Activated T-helper 2 cell treated with anti-CD3 and anti-CD28 coated beads, Interferon-gamma antibody, Interleukin-2, Interleukin-4, amounts not matched to agents 10 μg/mL and 5 μg/mL and 100 μg/mL, durations not matched to agents 14 hours and 24 hours and 36 hours (primary cell): ENCODE measurements around the gene CCSER2. TPM values are rescaled to one million over a fixed set of nuclear protein-coding genes. Genes with fewer than 3 reads are reported as not detected.
A peak's percentile ranks its signal among the peaks of the same experiment; 100 is the strongest.
"Not testable (repeated sequence)": the region's sequence is repeated elsewhere in the genome, so short reads cannot be mapped to it uniquely, and the experiment has no call there.

Experiments used
- DNase-seq: peaks from one replicate; pipeline ENCODE4 v3.0.0; 2021; ENCODE audit warnings: low spot score
- H3K27ac Mint-ChIP-seq: one replicate; pipeline ENCODE4 v1.8.0; 2021; ENCODE audit warnings: mixed read lengths
- H3K27me3 Mint-ChIP-seq: one replicate; pipeline ENCODE4 v1.8.0; 2021; ENCODE audit warnings: low read depth, mixed read lengths
- H3K36me3 Mint-ChIP-seq: one replicate; pipeline ENCODE4 v1.8.0; 2021; ENCODE audit warnings: low read depth, mixed read lengths
- H3K4me1 Mint-ChIP-seq: one replicate; pipeline ENCODE4 v1.8.0; 2021; ENCODE audit warnings: low read depth, mixed read lengths
- H3K4me3 Mint-ChIP-seq: one replicate; pipeline ENCODE4 v1.8.0; 2021; ENCODE audit warnings: low read depth, mild to moderate bottlenecking, moderate library complexity, mixed read lengths
- H3K9me3 Mint-ChIP-seq: one replicate; pipeline ENCODE4 v1.8.0; 2021; ENCODE audit warnings: mixed read lengths
- intact Hi-C: fragments of 100-400 bp; cut with micrococcal nuclease; formaldehyde crosslinking; loops from one replicate; pipeline ENCODE4 v1.15.1; 2023
- total RNA-seq: library from RNA; stranded (reverse); gene quantifications from 2 replicates; pipeline ENCODE4 v1.2.3, GENCODE V29; 2022

The CCSER2 gene
- total RNA-seq, 1 donor from 2014 or later: 41.4 TPM

GRCh38 chr10:84525120-84525806 lies 196.9 kb downstream of the CCSER2 start:
- H3K36me3 Mint-ChIP-seq: no peaks in the 10 kb centered on the region
- no peak overlapping the region for H3K27ac Mint-ChIP-seq
- no peak overlapping the region for H3K4me3 Mint-ChIP-seq

DNA sequence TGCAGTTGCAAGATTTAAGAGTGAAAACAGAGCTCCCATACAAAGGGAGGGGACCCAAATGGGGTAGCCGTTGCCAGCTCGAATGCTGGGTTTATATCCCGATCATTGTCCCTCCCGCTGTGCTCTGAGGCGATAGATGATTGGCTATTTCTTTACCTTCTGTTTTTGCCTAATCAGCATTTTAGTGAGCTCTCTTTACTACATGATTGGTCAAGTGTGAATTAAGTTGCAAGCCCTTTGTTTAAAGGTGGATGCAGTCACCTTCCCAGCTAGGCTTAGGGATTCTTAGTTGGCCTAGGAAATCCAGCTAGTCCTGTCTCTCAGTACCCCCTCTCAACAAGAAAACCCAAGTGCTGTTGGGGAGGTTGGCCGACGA lies 197.4 kb downstream of the CCSER2 start:
- H3K36me3 Mint-ChIP-seq, H3K4me1 Mint-ChIP-seq, H3K27ac Mint-ChIP-seq, H3K27me3 Mint-ChIP-seq, DNase-seq, H3K4me3 Mint-ChIP-seq, intact Hi-C loops: not testable (repeated sequence)
- H3K9me3 Mint-ChIP-seq: peaks cover 19% of the 10 kb centered on the region

More at GRCh38 chr10:84525120-84525806, 196.9 kb downstream of the CCSER2 start:
- peaks cover 3% of the 10 kb centered on the region for H3K27me3 Mint-ChIP-seq
- H3K9me3 Mint-ChIP-seq: peaks cover 19% of the 10 kb centered on the region
- intact Hi-C loops: no loop called here
- DNase-seq: no peak
- no peaks in the 10 kb centered on the region for H3K4me1 Mint-ChIP-seq

GRCh38 chr10:84527386-84527785 lies 199.0 kb downstream of the CCSER2 start:
- H3K4me1 Mint-ChIP-seq, H3K27me3 Mint-ChIP-seq, H3K27ac Mint-ChIP-seq, H3K4me3 Mint-ChIP-seq, H3K36me3 Mint-ChIP-seq, intact Hi-C loops, DNase-seq: not testable (repeated sequence)
- H3K9me3 Mint-ChIP-seq: peaks cover 19% of the 10 kb centered on the region

- H3K36me3 Mint-ChIP-seq, H3K4me1 Mint-ChIP-seq, H3K27me3 Mint-ChIP-seq, intact Hi-C loops, DNase-seq, H3K4me3 Mint-ChIP-seq, H3K27ac Mint-ChIP-seq: not testable (repeated sequence)
- peaks cover 19% of the 10 kb centered on the region for H3K9me3 Mint-ChIP-seq
Measured at GRCh38 chr10:84528526-84528925, 200.1 kb downstream of the CCSER2 start.

- Mint-ChIP-seq H3K4me1 (peaks cover 12% of the 10 kb centered on the region), H3K27me3 (peaks cover 4% of the 10 kb centered on the region), H3K4me3 (no peak overlapping the region), H3K27ac (no peak overlapping the region), H3K9me3 (peaks cover 11% of the 10 kb centered on the region), H3K36me3 (no peaks in the 10 kb centered on the region)
- DNase-seq: no peak
- intact Hi-C loops: no loop called here
Measured at GRCh38 chr10:84530724-84531325, 202.4 kb downstream of the CCSER2 start.

GRCh38 chr10:84531396-84531795 lies 203.0 kb downstream of the CCSER2 start:
- peaks cover 4% of the 10 kb centered on the region for H3K27me3 Mint-ChIP-seq
- intact Hi-C loops: no loop called here
- no peak overlapping the region for H3K4me3 Mint-ChIP-seq
- peaks cover 5% of the 10 kb centered on the region for H3K9me3 Mint-ChIP-seq
- no peak overlapping the region for H3K27ac Mint-ChIP-seq
- H3K36me3 Mint-ChIP-seq: no peaks in the 10 kb centered on the region
- H3K4me1 Mint-ChIP-seq: peaks cover 12% of the 10 kb centered on the region
- DNase-seq: no peak

GRCh38 chr10:84534168-84534567 lies 205.8 kb downstream of the CCSER2 start:
- H3K27me3 Mint-ChIP-seq: peaks cover 4% of the 10 kb centered on the region
- H3K4me3 Mint-ChIP-seq: no peak overlapping the region
- peaks cover 15% of the 10 kb centered on the region for H3K4me1 Mint-ChIP-seq
- H3K9me3 Mint-ChIP-seq: no peaks in the 10 kb centered on the region
- H3K36me3 Mint-ChIP-seq: no peaks in the 10 kb centered on the region
- no peak overlapping the region for H3K27ac Mint-ChIP-seq
- intact Hi-C loops: no loop called here
- DNase-seq: no peak

DNA sequence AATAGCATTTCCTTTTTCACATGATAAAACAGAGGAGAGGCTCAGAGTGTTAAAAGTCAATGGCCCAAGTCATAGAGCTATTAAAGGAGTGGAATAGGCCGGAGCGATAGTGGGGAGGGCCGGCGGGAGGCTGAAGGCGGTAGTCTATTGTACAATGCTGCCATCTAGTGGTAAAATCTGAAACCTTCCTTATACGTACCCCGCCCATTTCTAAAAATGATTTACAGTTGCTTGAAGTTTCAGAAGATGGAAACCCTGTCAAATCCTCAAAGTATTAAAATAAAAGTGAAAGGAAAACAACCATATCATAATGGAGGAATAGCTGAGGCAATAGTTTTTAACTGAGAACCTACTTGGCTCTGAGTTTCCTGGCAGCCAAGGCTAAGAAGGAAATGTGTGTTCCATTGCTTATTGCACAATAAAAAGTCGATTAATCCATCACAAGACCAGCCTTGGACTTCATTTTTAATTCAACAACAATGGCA lies 209.1 kb downstream of the CCSER2 start:
- H3K4me3 Mint-ChIP-seq: no peak overlapping the region
- no peak for DNase-seq
- intact Hi-C loops: loop anchor here (1.0 to 2.0 kb wide), 4 partner anchors 107 to 273 kb away; no protein-coding TSS in a partner anchor
- H3K27ac Mint-ChIP-seq: no peak overlapping the region
- no peaks in the 10 kb centered on the region for H3K36me3 Mint-ChIP-seq
- no peaks in the 10 kb centered on the region for H3K9me3 Mint-ChIP-seq
- peaks cover 15% of the 10 kb centered on the region for H3K27me3 Mint-ChIP-seq
- peaks cover 19% of the 10 kb centered on the region for H3K4me1 Mint-ChIP-seq

DNA sequence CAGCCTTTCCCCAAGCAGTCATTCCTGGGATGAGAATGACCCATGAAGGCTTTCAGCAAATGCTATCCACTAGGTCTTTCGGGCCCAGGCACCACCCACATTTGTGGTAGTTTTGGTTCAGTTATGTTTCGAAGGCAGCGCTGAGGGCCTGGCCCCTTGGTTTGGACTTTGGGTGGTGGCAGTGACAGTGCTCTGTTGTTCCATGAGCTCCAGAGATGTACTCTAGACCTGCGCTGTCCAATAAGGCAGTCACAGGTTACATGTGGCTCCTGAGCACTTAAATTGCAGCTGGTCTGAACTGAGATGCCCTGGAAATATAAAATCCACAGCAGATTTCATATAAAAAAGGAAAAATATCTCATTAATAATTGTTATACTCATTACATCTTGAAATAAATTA lies 209.6 kb downstream of the CCSER2 start:
- no peak overlapping the region for H3K27ac Mint-ChIP-seq
- peaks cover 15% of the 10 kb centered on the region for H3K27me3 Mint-ChIP-seq
- H3K9me3 Mint-ChIP-seq: no peaks in the 10 kb centered on the region
- intact Hi-C loops: no loop called here
- H3K36me3 Mint-ChIP-seq: no peaks in the 10 kb centered on the region
- H3K4me3 Mint-ChIP-seq: no peak overlapping the region
- peaks cover 19% of the 10 kb centered on the region for H3K4me1 Mint-ChIP-seq
- DNase-seq: no peak

DNA sequence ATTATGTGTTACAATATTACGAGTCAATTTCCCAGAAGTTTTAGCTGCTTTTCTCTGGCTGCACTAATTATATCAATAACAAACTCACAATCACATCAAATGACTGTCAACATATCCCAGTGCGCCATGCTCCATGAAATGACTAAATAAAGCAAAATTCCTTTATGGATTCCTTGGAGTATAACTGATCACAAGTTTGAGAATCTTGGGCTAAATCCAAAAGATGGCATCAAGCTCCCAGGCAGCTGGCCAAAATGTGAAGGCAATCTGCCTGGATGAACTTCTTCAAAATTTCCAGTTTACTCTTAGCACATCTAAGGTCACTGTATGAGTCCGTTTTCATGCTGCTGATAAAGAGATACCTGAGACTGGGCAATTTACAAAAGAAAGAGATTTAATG lies 210.8 kb downstream of the CCSER2 start:
- Mint-ChIP-seq H3K36me3 (no peaks in the 10 kb centered on the region), H3K27me3 (peaks cover 14% of the 10 kb centered on the region), H3K9me3 (no peaks in the 10 kb centered on the region), H3K27ac (no peak overlapping the region), H3K4me3 (no peak overlapping the region), H3K4me1 (peaks cover 19% of the 10 kb centered on the region)
- intact Hi-C loops: no loop called here
- DNase-seq: no peak

- DNase-seq: no peak
- H3K4me1 Mint-ChIP-seq: peaks cover 12% of the 10 kb centered on the region
- no peaks in the 10 kb centered on the region for H3K9me3 Mint-ChIP-seq
- H3K27ac Mint-ChIP-seq: no peak overlapping the region
- intact Hi-C loops: loop anchor here (2.0 to 10.0 kb wide), 2 partner anchors 177 to 1835 kb away; no protein-coding TSS in a partner anchor
- H3K36me3 Mint-ChIP-seq: no peaks in the 10 kb centered on the region
- H3K4me3 Mint-ChIP-seq: peak overlapping the region; percentile 4
- H3K27me3 Mint-ChIP-seq: peaks cover 14% of the 10 kb centered on the region
Measured at GRCh38 chr10:84540022-84540616, 211.7 kb downstream of the CCSER2 start.

DNA sequence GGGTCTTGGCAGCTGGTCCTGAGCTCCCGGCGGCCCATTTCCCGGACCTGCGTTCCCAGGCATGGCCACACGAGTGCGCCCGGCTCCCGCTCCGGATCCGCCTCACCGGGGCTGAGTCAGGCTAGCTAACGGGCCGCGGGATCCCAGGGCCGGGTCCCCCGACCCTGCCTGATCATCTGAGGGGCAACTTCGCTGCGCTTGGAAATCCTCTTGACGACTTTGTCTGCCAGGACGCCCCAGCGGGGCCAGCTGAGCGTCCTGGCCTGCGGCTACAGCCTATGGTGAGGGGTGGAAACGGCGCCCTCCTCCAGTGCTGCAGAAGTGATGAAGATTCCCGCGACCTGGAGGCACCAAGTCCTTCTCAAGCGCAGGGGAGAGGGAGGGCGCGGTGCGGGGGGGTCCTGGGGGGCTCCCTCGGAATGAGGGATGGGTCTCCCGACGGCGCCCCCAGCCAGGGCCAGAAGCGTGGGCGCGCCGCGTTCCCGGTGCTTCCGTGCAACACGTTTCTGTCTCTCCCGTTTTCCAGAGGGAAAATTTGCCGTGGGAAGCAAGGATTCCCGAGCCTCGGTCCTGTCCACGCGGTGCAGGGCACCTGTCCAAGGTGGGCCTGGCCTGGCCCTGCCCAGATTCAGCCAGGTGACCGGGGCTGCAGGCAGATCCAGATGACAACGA lies 212.4 kb downstream of the CCSER2 start:
- no peaks in the 10 kb centered on the region for H3K36me3 Mint-ChIP-seq
- intact Hi-C loops: loop anchor here (2.0 to 10.0 kb wide), 2 partner anchors 176 to 1834 kb away; no protein-coding TSS in a partner anchor
- DNase-seq: peak; percentile 51
- H3K27ac Mint-ChIP-seq: no peak overlapping the region
- H3K9me3 Mint-ChIP-seq: no peaks in the 10 kb centered on the region
- peaks cover 14% of the 10 kb centered on the region for H3K27me3 Mint-ChIP-seq
- H3K4me3 Mint-ChIP-seq: peak overlapping the region; percentile 51
- peaks cover 7% of the 10 kb centered on the region for H3K4me1 Mint-ChIP-seq
